OCI-M2 (cell line): ENCODE measurements around the gene SAMD4A.
"Not testable (repeated sequence)": the region's sequence is repeated elsewhere in the genome, so short reads cannot be mapped to it uniquely, and the experiment has no call there.

Experiments
- DNase-seq: peaks from one replicate; lab custom pipeline; 2025; ENCODE audit not compliant: unreplicated experiment; lab: John Stamatoyannopoulos, UW

The SAMD4A gene

GRCh38 chr14:54594537-54594936 is 27.6 kb downstream of the SAMD4A start:
- no peak for DNase-seq

- DNase-seq, result peak; percentile 34
These were observed 31.0 kb downstream of the SAMD4A start for GRCh38 chr14:54597795-54598443.

GRCh38 chr14:54599966-54600716 is 33.2 kb downstream of the SAMD4A start:
- no peak for DNase-seq

DNA sequence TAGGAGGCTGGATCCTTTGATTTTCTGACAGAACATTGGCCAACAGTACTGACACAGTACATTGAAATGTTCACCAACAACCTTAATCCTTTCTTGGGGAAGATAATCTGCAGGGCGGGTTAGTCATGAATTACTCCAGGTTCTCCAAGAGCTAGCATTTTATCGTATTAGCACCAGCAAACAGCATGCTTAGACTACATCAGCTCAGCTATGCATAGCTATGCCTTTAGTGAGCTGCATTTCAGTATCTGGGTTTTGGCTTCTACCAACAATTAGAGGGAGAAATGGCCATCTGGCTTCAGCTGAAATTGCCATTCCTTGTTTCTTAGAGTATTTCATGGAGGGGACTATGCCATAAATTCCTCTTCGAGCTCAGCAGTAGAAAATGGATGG is 33.8 kb downstream of the SAMD4A start:
- DNase-seq, result no peak

GRCh38 chr14:54603362-54603761 is 36.4 kb downstream of the SAMD4A start:
- no peak for DNase-seq

- no peak for DNase-seq
These were observed 39.2 kb downstream of the SAMD4A start for GRCh38 chr14:54606178-54606577.

DNA sequence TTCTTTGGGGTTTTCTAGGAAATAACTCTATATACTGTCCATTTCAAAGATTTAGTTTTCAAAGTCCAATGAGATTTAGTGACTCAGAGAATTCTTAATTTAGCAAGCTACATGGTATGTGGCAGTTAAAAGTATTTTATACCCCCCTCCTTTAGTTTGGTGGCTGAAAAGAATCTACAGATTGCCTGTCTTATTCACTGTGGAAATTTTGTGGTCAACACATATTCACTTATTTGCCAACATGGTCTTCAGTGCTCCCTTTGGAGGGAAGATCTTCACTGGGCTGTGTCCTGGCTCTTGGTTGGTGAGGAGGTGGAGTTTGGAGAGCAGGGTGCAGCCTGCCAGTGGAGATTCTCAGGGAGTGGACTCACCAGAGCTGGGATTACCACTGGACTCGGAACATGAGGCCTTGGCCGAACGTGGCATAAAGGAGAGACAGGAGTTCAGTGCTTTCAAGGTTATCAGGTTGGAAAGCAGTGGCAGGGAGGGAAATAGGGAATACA is 39.8 kb downstream of the SAMD4A start:
- no peak for DNase-seq

DNA sequence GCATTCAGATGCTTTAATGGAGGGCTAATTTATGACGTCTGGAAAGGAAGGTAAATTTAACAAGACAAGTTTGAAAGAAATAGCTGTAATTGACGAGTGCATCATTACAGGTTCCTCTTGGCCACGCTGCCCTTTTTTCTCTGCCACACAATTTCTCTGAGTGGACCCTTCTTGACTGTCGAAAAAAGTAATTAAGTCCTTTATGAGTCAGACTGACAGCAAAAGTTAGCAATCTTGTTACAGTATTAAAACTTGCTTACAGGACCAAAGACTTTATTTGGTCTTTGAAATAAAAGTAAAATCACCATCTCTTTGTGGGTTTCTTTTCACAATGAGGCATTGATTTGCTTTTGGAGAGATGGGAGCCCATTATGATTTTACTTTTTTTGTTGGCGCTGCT is 42.6 kb downstream of the SAMD4A start:
- no peak for DNase-seq

- no peak for DNase-seq
These were observed 43.4 kb downstream of the SAMD4A start for GRCh38 chr14:54610051-54610977.

- no peak for DNase-seq
These were observed 47.4 kb downstream of the SAMD4A start for GRCh38 chr14:54614296-54614695.

GRCh38 chr14:54617467-54617866 is 50.5 kb downstream of the SAMD4A start:
- DNase-seq, result no peak

DNA sequence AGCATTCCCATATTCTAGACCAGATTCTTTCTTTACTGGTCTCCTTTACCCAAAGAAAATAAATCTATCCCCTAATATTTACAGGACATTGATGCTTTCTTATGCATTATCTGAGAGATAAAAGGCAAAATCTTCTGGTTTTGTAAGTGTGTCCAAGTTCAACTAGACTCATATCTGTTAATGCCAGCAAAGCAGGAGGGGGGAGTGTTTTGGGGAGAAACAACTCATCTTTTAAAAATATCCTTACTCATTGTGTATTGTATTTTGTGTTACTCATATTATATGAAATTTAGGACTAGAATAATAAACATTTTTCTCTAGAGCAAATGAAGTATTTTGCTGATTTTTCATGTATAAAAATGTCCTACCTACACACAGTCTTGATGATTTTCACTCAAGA is 54.8 kb downstream of the SAMD4A start:
- no peak for DNase-seq

DNA sequence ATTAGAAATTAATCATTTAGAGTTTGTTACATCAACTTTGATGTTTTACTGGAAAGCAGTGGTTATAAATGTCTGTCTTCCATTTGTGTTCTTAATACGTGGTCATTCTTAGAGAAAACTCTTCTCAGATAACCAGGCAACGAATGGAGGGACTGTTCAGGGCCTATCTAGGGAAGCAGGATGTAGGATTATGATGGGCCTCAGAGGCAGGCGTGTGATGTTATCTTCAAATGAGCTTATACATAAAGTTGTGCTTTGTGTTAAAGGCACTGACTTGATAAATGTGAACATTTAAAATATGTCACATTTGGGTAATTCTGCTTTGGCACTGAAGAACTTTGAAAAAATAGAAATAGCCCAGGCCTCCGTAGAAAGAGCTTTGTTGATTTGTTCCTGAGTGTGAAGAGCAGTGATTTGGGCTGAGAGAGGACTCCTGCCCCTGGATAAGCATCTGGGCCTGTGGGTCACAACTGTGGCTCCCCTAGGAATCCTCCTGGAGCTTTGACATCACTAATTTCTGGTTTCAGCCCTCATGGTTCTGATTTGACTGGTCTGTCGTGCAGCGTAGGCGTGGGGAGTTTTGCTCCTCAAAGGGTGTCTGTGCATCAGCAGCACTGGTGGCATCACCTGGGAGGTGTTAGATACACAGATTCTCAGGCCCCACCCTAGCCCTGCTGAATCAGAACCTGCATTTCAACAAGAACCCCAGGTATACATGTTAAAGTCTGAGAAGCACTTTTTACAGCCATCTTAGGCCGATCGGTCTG is 55.4 kb downstream of the SAMD4A start:
- no peak for DNase-seq

GRCh38 chr14:54623279-54624004 is 56.5 kb downstream of the SAMD4A start:
- DNase-seq, result no peak

DNA sequence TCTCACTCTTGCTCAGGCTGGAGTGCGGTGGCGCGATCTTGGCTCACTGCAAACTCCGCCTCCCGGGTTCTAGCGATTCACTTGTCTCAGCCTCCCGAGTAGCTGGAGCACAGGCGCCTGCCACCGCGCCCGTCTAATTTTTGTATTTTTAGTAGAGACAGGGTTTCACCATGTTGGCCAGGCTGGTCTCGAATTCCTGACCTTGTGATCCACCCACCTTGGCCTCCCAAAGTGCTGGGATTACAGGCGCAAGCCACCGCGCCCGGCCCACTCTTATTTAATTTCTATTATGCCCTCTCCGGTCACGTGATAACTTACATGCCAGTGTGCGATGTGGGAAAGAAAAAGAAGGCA is 57.1 kb downstream of the SAMD4A start:
- not testable (repeated sequence) for DNase-seq

DNA sequence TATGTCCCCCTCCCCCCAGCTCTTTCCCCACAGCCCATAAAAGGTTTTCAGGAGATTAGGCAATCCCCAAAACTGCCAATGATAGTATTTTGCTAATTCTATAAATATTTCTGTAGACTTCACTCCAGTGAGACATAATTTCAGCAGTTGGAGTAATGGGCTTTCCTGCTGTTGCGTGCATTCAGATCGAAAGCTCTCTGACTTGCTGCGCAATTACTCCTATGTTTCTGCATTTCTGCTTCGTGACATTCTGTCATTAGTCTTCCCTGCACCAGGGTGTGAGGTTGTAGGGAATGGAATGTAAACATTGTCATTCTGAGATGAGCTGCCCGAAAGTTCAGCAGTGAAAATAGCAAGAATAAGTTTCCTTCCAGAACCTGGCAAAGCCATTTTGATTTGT is 58.2 kb downstream of the SAMD4A start:
- DNase-seq, result no peak

- no peak for DNase-seq
These were observed 60.3 kb downstream of the SAMD4A start for GRCh38 chr14:54627219-54627539.

GRCh38 chr14:54627540-54628363 is 60.8 kb downstream of the SAMD4A start:
- no peak for DNase-seq

- DNase-seq, result no peak
These were observed 62.3 kb downstream of the SAMD4A start for GRCh38 chr14:54629183-54629582.
